Fibroblast of mammary gland (primary cell): ENCODE data around the gene PANK1.
"Not testable (repeated sequence)": the region's sequence is repeated elsewhere in the genome, so short reads cannot be mapped to it uniquely, and the experiment has no call there.

Experiments
- DNase-seq: peaks from one replicate; pipeline ENCODE4 v3.0.0-alpha.2; 2010; ENCODE audit warnings: low read depth
- H3K4me3 ChIP-seq: 2 replicates; pipeline ENCODE4 v1.5.1; 2011; ENCODE audit warnings: low read depth, mild to moderate bottlenecking, low read length, moderate library complexity; ENCODE audit not compliant: control insufficient read depth
- TF ChIP-seq, protein P1 (sequence below): conservative IDR thresholded peaks from 2 replicates; pipeline ENCODE4 v1.5.1; 2011; ENCODE audit warnings: low read depth, low read length, inconsistent platforms; ENCODE audit not compliant: control insufficient read depth, insufficient read depth

Gene PANK1

DNA sequence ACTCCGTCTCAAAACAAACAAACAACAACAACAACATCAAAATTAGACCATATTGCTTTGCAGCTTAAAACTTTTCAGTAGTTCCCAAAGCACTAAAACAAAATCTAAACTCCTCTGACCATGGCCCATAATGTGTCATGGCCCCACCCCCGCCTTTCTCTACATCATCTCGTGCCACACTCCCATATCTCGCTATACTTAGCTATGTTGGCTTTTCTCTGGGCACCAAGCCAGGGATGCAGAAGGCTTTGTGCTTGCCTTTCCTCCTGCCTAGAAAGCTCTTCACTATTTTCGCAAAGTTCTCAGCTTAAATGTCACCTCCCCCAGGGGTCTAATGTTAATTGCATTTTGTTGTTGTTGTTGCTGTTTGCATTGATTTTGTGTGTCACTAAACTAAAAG, 94.5 kb downstream of the PANK1 start:
- DNase-seq = no peak
- TF ChIP-seq, protein P1, sequence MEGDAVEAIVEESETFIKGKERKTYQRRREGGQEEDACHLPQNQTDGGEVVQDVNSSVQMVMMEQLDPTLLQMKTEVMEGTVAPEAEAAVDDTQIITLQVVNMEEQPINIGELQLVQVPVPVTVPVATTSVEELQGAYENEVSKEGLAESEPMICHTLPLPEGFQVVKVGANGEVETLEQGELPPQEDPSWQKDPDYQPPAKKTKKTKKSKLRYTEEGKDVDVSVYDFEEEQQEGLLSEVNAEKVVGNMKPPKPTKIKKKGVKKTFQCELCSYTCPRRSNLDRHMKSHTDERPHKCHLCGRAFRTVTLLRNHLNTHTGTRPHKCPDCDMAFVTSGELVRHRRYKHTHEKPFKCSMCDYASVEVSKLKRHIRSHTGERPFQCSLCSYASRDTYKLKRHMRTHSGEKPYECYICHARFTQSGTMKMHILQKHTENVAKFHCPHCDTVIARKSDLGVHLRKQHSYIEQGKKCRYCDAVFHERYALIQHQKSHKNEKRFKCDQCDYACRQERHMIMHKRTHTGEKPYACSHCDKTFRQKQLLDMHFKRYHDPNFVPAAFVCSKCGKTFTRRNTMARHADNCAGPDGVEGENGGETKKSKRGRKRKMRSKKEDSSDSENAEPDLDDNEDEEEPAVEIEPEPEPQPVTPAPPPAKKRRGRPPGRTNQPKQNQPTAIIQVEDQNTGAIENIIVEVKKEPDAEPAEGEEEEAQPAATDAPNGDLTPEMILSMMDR = no peak
- H3K4me3 ChIP-seq = no peak overlapping the region

DNA sequence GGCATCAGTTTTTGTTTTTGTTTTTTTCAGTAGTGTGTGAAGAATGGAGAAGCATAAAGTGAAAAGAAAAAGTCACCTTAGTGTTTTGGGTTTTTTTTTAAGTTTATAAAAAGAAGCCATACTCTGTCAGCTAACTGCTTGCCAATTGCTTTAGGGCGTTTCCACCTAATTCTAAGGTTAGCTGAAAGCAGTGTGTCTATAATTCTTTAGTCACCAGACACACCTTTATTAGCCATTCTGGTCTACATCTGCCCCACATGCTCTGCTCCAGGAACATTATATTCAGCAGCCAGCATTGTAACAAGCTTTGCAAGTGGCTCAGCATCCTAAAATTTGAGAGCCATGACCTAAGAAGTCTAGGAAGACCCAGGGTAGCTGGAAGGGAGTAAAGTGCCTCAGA, 95.5 kb downstream of the PANK1 start:
- DNase-seq = no peak
- TF ChIP-seq, protein P1 = no peak
- no peak overlapping the region for H3K4me3 ChIP-seq

DNA sequence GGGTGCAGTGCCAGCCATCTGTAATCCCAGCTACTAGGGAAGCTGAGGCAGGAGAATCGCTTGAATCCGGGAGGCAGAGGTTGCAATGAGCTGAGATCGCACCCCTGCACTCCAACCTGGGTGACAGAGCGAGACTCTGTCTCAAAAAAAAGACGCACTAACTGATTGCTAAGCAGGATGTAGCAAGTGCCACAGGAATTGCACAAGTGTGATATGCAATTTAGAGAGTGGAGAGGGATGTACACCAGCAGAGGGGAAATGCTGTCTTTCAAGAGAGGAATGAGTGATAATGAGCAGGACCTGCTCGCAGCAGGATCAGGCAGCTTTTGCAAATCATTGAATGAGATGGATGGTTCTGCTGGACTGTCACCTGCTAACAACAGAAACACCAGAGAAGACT, 96.4 kb downstream of the PANK1 start:
- H3K4me3 ChIP-seq = no peak overlapping the region
- TF ChIP-seq, protein P1 = no peak
- DNase-seq = no peak

DNA sequence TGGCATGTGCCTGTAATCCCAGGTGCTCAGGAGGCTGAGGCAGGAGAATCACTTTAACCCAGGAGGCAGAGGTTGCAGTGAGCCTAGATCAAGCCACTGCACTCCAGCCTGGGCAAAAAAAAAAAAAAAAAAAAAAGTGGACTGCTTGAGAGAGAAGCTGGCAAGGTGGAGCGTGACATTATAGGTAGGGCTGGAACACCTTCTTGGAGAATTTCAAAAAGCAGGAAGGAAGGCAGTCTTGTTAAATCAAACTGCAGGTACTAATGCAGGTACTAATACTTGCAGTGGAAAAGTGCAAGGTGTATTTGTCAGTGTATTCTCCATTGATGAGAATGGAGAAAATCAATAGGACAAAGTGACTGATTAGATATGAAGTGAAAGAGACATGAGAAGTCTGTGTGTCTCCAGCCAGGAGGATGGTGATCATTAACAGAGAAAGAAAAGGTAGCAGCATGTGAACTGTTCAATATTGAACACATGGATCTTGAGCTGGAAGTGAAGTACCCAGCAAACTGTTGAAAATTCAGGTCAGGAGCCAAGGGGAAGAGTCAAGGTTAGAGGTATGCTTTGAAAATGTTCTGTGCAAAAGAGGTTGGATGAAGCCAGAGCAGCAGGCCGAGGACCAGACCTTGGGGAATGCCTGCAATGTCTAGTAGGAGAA, 97.1 kb downstream of the PANK1 start:
- TF ChIP-seq, protein P1 = no peak
- DNase-seq = no peak
- no peak overlapping the region for H3K4me3 ChIP-seq

DNA sequence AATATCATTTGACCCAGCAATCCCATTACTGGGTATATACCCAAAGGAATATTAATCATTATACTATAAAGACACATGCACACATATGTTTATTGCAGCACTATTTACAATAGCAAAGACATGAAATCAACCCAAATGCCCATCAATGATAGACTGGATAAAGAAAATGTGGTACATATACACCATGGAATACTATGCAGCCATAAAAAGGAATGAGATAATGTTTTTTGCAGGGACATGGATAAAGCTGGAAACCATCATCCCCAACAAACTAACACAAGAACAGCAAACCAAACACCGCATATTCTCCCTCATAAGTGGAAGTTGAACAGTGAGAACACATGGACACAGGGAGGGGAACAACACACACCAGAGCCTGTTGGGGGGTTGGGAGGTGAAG, 98.4 kb downstream of the PANK1 start:
- H3K4me3 ChIP-seq, DNase-seq: not testable (repeated sequence)

DNA sequence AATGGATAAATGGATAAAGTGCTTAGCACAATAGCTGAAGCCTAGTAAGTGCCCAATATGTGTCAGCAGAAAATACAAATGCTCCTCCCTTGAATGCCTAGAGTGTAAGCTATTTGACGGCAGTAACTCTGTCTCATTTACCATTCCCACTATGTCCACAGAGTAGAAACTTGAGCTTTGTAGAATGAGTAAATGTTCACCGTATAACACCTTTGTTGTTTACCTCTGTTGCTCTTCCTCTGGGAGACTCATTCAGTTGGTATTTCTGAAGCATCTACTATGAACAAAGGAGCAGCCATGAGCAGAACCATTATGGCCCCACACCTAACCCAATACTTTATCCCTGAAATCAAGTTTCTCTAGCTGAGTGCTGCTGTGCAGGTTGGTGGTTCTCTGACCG, 101.2 kb downstream of the PANK1 start:
- TF ChIP-seq, protein P1 = no peak
- DNase-seq = no peak
- H3K4me3 ChIP-seq = no peak overlapping the region

DNA sequence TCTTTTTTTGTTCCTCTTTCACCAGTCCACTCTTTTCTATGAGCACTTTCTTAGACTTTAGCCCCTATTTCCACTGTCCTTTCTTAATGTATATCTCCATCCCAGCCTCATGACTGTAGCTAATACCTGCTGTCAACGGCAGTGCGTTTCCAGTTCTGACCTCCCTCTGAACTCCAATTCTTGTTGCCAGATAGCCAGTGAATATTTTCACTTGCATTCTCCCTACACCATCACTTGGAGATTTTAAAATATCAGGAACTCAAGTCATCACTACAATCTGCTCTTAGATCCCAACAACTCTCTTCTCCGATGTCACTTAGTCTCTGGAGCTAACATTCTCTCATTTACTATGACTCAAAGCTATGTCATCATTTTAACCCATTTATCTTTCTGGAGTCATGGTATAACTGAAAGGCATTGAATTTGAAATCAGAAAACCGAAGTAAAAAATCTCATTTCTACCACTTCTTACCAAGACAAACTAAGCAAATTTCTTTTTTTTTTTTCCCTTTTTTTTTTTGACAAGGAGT, 104.6 kb downstream of the PANK1 start:
- no peak overlapping the region for H3K4me3 ChIP-seq
- TF ChIP-seq, protein P1 = no peak
- DNase-seq = peak; percentile 74
